GM12878 (cell line): Measurements from ENCODE around the gene CYP8B1. TPM values are rescaled to one million over a fixed set of nuclear protein-coding genes. Genes with fewer than 3 reads are reported as not detected.

Experiments
- ATAC-seq: fragments of 200-7000 bp; cut with Tn5 transposase; 3 replicates; pipeline ENCODE4 v1.9.1; 2020; ENCODE audit warnings: mild to moderate bottlenecking, moderate library complexity
- BruUV-seq: library from RNA; stranded (reverse); fragments of 400-500 nt; replicated peaks from 2 replicates; lab custom pipeline; 2021; lab: Mats Ljungman, UMichigan
- CTCF ChIA-PET: fragments of 300-600 bp; sonication (Branson Sonifier 250); formaldehyde crosslinking; extraction: SDS; loops from one replicate; lab custom pipeline; 2021; ENCODE audit warnings: inconsistent platforms; lab: Yijun Ruan, JAX
- POLR2A ChIA-PET: fragments of 350-600 bp; formaldehyde crosslinking; extraction: SDS; loops from one replicate; lab custom pipeline; 2021; ENCODE audit warnings: inconsistent platforms; lab: Charles Lee
- RAD21 ChIA-PET: fragments of 300-600 bp; sonication (Branson Sonifier 250); formaldehyde crosslinking; loops from one replicate; lab custom pipeline; 2023; ENCODE audit warnings: antibody characterized with exemption; ENCODE audit not compliant: unreplicated experiment; lab: Charles Lee
- SMC1A ChIA-PET: fragments of 300-600 bp; sonication (Branson Sonifier 250); formaldehyde crosslinking; loops from one replicate; lab custom pipeline; 2023; ENCODE audit not compliant: unreplicated experiment, uncharacterized antibody; lab: Charles Lee
- DNase-seq: peaks from one replicate; pipeline ENCODE4 v3.0.0-alpha.2; 2011; ENCODE audit warnings: low read depth, low spot score
- FAIRE-seq: peaks from 3 replicates; lab custom pipeline; 2011; peaks lifted over from hg19 to GRCh38; lab: Jason Lieb, UNC
- H2AFZ ChIP-seq: 2 replicates; pipeline ENCODE4 v1.6.0; 2011; ENCODE audit warnings: low read depth, low read length, control low read depth; ENCODE audit not compliant: control insufficient read depth
- H3K27ac ChIP-seq: 2 replicates; pipeline ENCODE4 v1.5.1; 2011; ENCODE audit warnings: control low read depth; ENCODE audit not compliant: control insufficient read depth, insufficient read depth
- H3K27me3 ChIP-seq, 2 experiments: replicated peaks in 1 of 2; 2 replicates each; pipeline versions ENCODE4 v1.6.0 to v1.6.1; 2011; ENCODE audit warnings: low read length in 1 of 2; ENCODE audit not compliant: control insufficient read depth in 2 of 2, insufficient read depth in 2 of 2
- H3K36me3 ChIP-seq, 2 experiments: 2 replicates each; pipeline ENCODE4 v1.5.1; 2011; ENCODE audit warnings: low read length in 1 of 2; ENCODE audit not compliant: control insufficient read depth in 2 of 2, insufficient read depth in 2 of 2
- H3K4me1 ChIP-seq: 2 replicates; pipeline ENCODE4 v1.6.1; 2011; ENCODE audit warnings: mild to moderate bottlenecking, low read length, moderate library complexity, mixed read lengths; ENCODE audit not compliant: control insufficient read depth, insufficient read depth
- H3K4me2 ChIP-seq: 2 replicates; pipeline ENCODE4 v1.6.0; 2011; ENCODE audit warnings: control low read depth; ENCODE audit not compliant: control insufficient read depth, insufficient read depth
- H3K4me3 ChIP-seq: fragments of 200-600 bp; sonication (generic); 2 replicates; pipeline ENCODE4 v1.5.1; 2016
- H3K79me2 ChIP-seq: 2 replicates; pipeline ENCODE4 v1.6.0; 2011; ENCODE audit warnings: low read length; ENCODE audit not compliant: control insufficient read depth, insufficient read depth
- H3K9ac ChIP-seq: 2 replicates; pipeline ENCODE4 v1.8.0; 2011; ENCODE audit warnings: low read length, control low read depth, mixed read lengths; ENCODE audit not compliant: control insufficient read depth, insufficient read depth
- H3K9me3 ChIP-seq: replicated peaks from 3 replicates; pipeline ENCODE4 v1.5.1; 2011; ENCODE audit warnings: mild to moderate bottlenecking, low read length; ENCODE audit not compliant: control insufficient read depth, insufficient read depth
- H4K20me1 ChIP-seq: 2 replicates; pipeline ENCODE4 v1.6.0; 2011; ENCODE audit not compliant: control insufficient read depth, insufficient read depth
- CTCF ChIP-seq, 3 experiments: IDR thresholded peaks in 2 of 3; conservative IDR thresholded peaks in 1 of 3; 2 replicates each; pipeline ENCODE4 v1.5.1; 2011; ENCODE audit warnings: low read depth in 3 of 3, low read length in 3 of 3, mild to moderate bottlenecking in 3 of 3, control low read depth in 2 of 3, moderate library complexity in 2 of 3, inconsistent platforms in 1 of 3, mixed read lengths in 1 of 3; ENCODE audit not compliant: control insufficient read depth in 2 of 3, insufficient read depth in 1 of 3; ENCODE audit errors: extremely low read depth in 1 of 3
- GABPA ChIP-seq: IDR thresholded peaks from 2 replicates; pipeline ENCODE4 v1.6.1; 2014; ENCODE audit warnings: antibody characterized with exemption, low read depth, mild to moderate bottlenecking, inconsistent platforms
- RAD21 ChIP-seq: IDR thresholded peaks from 2 replicates; pipeline ENCODE4 v1.6.1; 2011; ENCODE audit warnings: mild to moderate bottlenecking, low read depth, low read length, moderate library complexity; ENCODE audit not compliant: insufficient read depth
- SMC3 ChIP-seq: IDR thresholded peaks from 2 replicates; pipeline ENCODE4 v1.6.1; 2011; ENCODE audit warnings: low read length, improper control_type of control experiment, borderline replicate concordance
- WGBS: methylation state at CpG from one replicate; pipeline ENCODE4 v1.1.6; 2016; ENCODE audit warnings: low lambda C conversion rate; ENCODE audit not compliant: insufficient replicate concordance, insufficient coverage; ENCODE audit errors: missing lambda C conversion rate; 5-methylcytosine and 5-hydroxymethylcytosine counted together
- in situ Hi-C: fragments of 300-500 bp; cut with MboI; formaldehyde crosslinking; loops from 9 replicates; pipeline ENCODE4 v1.14.3; 2018; ENCODE audit warnings: mixed read lengths
- intact Hi-C: fragments of 100-400 bp; cut with micrococcal nuclease; formaldehyde crosslinking; loops from one replicate; pipeline ENCODE4 v1.14.2; 2022; ENCODE audit not compliant: unreplicated experiment
- polyA plus RNA-seq, 11 experiments: library from polyadenylated mRNA; depleted of rRNA in 4 of 11; unstranded in 6 of 11; stranded (reverse) in 5 of 11; fragments of >200 nt; fragmentation: Nextera tagmentation in 4 of 11; fragmentation: Illumina TruSeq in 1 of 11; extraction: Ambion mirVana in 4 of 11; extraction: Trizol in 1 of 11; gene quantifications; 1 replicate in 1 of 11; 2 replicates in 10 of 11; pipeline versions ENCODE4 v1.2.1 to v1.2.3, GENCODE V29; 2011 to 2016; ENCODE audit warnings: inconsistent platforms in 2 of 11, missing spikeins in 2 of 11, low read depth in 1 of 11
- total RNA-seq, 4 experiments: library from RNA; depleted of rRNA in 3 of 4; stranded (reverse); fragments of >200 nt in 3 of 4; fragmentation: Illumina TruSeq in 1 of 4; extraction: Trizol in 1 of 4; gene quantifications; 2 replicates each; pipeline versions ENCODE4 v1.2.1 to v1.2.3, GENCODE V29; 2013 to 2021

Gene CYP8B1
- total and polyA plus RNA-seq, 10 of the 15 experiments (the other 5 are each of a cell fraction or from before 2014, with no cell fraction given): 0.08 TPM; not detected in 9

- H3K4me2 ChIP-seq: no peak overlapping the region
- TF ChIP-seq RAD21 (peak; percentile 53), CTCF (IDR thresholded peaks at IDR 0.05 in 2 of 3, conservative IDR thresholded peaks at IDR 0.05 in 1 of 3; ENCODE audit: control insufficient read depth in 2 of 3, extremely low read depth in 1 of 3, insufficient read depth in 1 of 3, low read depth in 3 of 3, low read length in 3 of 3) (peak; percentile 29 to 42 (median 34); a peak in 4 of 6 replicates), GABPA (no peak), SMC3 (peak; percentile 29; the same call in 1 of the 2 replicates)
- DNase-seq (no peak), ATAC-seq (peak; percentile 68), FAIRE-seq (no peak)
- H3K27ac ChIP-seq: no peak overlapping the region
- no peaks in the 10 kb centered on the region for H3K4me1 ChIP-seq
- H3K9ac ChIP-seq: no peak overlapping the region
- 45% methylated on average over 7 of the region's 7 CpGs for WGBS
- no peak overlapping the region for H3K4me3 ChIP-seq
- CTCF ChIA-PET: interaction anchor here (0.6 to 3.3 kb wide), 24 partner anchors 9 to 205 kb away, joined by 3 to 35 read pairs (median 5); partner anchors contain the start of gene HIGD1A
- no peaks in the 10 kb centered on the region for H3K79me2 ChIP-seq
- no peaks in the 10 kb centered on the region for H4K20me1 ChIP-seq
- in situ Hi-C loops: no loop called here
- no peaks in the 10 kb centered on the region for H3K27me3 ChIP-seq
- no peaks in the 10 kb centered on the region for H3K36me3 ChIP-seq
- intact Hi-C loops: loop anchor here (1.0 to 2.0 kb wide), 2 partner anchors 50 to 51 kb away; no protein-coding TSS in a partner anchor
- H2AFZ ChIP-seq: no peak overlapping the region
- no peaks in the 10 kb centered on the region for H3K9me3 ChIP-seq
- SMC1A ChIA-PET: interaction anchor here (0.8 to 1.9 kb wide), 10 partner anchors 9 to 90 kb away, joined by 3 to 17 read pairs (median 5); no protein-coding TSS in a partner anchor
- POLR2A ChIA-PET: no interaction called here
- BruUV-seq: no TSS peak
- RAD21 ChIA-PET: interaction anchor here (0.8 to 2.1 kb wide), 12 partner anchors 9 to 52 kb away, joined by 3 to 15 read pairs (median 4); partner anchors contain the start of genes CYP8B1 and HIGD1A
These were observed 45.0 kb downstream of the CYP8B1 start for GRCh38 chr3:42830437-42831320.
